H1 (cell line): ENCODE data around the gene SPECC1. TPM values are rescaled to one million over a fixed set of nuclear protein-coding genes. Genes with fewer than 3 reads are reported as not detected.

ENCODE experiments used
- BRCA1 ChIP-seq: IDR thresholded peaks from 2 replicates; pipeline ENCODE4 v1.6.1; 2012; ENCODE audit warnings: low read depth, low read length, improper control_type of control experiment
- polyA plus RNA-seq, 7 experiments: library from polyadenylated mRNA; depleted of rRNA in 3 of 7; stranded (reverse) in 5 of 7; unstranded in 2 of 7; fragments of >200 nt in 5 of 7; fragments of 200-250 nt in 2 of 7; gene quantifications; 1 replicate in 5 of 7; 2 replicates in 1 of 7; 4 replicates in 1 of 7; pipeline versions ENCODE4 v1.2.1 to v1.2.3, GENCODE V29; 2011 to 2013; ENCODE audit warnings: missing spikeins in 2 of 7, mixed read lengths in 2 of 7
- total RNA-seq: library from RNA; stranded (reverse); fragmentation: NEBNext Ultra II Directional; extraction: Animal tissue kit (Norgen Biotek cat#: 25700); gene quantifications from 2 replicates; pipeline ENCODE4 v1.2.1, GENCODE V29; 2021

Gene SPECC1
- total and polyA plus RNA-seq, 2 of the 8 experiments (the other 6 are each of a cell fraction or from before 2014, with no cell fraction given) = 35.8 to 87.9 TPM

DNA sequence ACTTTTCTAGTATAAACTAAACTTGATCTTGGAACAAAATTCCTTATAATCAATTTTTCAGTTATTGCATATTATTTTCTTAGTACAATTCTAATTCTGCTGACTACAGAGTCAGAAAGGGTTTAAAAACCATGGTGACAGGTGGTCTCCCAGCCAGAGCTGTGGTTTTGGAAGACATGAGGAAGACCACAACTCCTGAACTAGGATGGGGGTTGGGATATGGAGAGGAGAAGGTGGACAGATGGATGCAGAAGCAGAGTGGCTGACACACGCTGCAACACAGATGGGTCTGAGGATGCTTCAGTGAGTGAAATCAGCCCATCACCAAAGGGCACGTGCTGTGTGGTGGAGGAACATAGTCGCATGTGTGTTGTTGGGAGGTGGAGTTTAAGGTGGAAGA lies 270.5 kb downstream of the SPECC1 start (continued):
- TF ChIP-seq BRCA1 = no peak
